Umbilical cord (tissue), 2 donors: ENCODE data around the gene PPP2R2C. TPM values are rescaled to one million over a fixed set of nuclear protein-coding genes. Genes with fewer than 3 reads are reported as not detected.

ENCODE experiments used
- DNase-seq: peaks from one replicate; pipeline ENCODE4 v3.0.0-alpha.2; 2015; ENCODE audit warnings: low spot score
- total RNA-seq: library from RNA; depleted of rRNA; stranded (reverse); fragments of >200 nt; gene quantifications from one replicate; pipeline ENCODE4 v1.2.3, GENCODE V29; 2014; ENCODE audit warnings: low replicate concordance; ENCODE audit not compliant: insufficient read depth

The PPP2R2C gene
- total RNA-seq, 1 donor from 2014 or later, result 2.9 TPM

DNA sequence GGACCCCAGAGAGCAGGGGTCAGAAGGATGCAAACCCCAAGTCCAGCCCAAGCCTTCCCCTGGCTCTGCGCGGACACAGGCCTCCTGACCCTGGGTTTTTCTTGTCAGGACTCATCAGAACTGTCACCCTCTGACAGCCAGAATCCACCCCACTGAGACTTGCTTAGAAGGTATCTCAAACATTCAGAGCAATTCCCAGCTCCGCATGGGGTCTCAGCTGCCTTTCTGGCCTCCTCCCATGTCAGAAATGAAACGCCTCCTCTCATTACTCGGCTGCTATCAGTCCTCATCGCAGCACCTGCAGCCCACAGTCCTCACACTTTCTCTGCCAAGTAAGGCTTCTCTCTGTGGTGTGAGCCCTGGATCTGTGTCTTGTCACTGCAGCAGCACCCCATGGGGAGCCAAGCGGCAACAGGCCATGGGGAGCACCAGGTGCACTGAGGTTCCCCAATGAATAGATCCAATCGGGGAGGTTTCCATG lies 105.0 kb downstream of the PPP2R2C start:
- no peak for DNase-seq

DNA sequence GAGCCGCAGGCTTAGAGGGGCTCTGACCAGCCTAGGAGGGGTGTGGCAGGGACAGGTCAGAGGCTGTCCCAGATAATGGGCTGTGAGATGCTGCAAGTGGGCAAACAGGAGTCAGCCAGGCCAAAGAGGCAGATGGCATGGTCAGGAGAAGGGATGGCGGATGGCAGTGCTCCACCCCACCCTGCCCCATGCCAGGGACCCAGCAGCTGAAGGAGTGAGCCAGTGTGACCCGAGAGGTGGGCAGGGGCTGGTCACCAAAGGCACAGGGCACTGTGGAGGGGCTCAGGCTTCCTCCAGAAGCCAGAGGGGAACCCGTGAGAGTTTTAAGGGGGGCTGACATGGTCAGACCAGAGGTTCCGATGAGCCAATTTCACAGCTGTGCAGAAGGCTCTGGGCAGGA lies 105.8 kb downstream of the PPP2R2C start:
- no peak for DNase-seq

DNA sequence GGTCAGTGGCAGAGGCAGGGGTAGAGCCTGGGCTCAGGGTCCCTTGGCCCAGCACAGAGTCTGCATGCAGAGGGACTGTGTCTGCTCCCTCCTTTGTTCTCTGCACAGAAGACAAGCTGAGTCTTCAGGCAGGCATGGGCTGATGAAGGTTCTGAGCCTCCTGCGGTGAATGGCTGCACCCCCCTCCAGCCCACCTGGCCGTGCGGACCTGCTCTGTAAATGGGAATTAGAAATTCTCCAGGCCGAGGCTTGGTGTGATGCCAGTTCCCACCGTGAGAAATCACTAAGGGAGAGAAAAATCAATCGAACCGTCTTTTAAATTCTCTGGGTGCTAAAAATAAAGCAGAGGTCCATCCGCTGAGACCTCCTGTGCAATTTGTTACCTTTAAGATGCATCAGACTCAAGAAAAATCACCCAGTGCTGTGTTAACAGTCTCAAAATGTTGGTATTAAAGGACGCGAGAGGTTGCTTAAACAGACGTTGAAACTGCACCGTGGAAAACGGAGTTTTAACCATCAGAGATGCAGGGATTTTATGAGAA lies 106.8 kb downstream of the PPP2R2C start:
- DNase-seq, result no peak

DNA sequence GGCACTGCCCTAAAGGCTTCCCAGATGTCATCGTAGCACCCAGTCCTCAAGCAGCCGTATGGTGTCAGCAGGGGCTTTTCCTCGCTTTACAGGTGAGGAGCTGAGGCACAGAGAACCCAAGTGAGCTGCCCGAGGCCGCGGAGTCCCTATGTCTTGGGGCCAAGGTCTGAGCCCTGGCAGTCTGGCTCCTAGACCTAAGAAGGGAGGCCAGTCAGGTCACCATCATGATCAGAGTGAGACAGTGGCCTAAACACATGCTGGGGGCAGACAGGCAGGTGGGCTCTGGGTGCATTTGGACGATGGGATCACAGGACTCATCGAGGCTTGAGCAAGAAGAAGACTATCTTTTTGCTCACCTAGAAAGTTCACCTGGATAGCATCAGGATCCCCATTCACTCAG lies 107.8 kb downstream of the PPP2R2C start:
- no peak for DNase-seq

DNA sequence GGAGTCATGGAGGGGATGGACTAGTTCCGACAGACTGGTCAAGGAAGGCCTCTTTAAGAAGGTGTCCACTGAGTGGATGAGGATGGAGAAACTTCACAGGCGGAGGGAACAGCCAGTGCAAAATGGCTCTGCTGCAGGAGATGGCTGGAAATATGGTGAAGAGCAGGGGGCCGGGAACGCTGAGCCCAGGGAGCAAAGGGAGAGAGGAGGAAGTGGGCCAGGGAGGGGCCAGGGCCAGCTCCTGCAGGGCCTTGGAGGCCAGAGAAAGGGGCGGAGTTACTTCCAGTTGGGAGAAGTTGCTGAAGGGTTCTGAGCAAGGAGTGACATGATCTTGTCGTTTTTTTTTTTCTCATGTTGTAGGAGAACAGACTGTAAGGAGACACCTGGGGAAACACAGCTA lies 108.3 kb downstream of the PPP2R2C start:
- DNase-seq, result no peak

DNA sequence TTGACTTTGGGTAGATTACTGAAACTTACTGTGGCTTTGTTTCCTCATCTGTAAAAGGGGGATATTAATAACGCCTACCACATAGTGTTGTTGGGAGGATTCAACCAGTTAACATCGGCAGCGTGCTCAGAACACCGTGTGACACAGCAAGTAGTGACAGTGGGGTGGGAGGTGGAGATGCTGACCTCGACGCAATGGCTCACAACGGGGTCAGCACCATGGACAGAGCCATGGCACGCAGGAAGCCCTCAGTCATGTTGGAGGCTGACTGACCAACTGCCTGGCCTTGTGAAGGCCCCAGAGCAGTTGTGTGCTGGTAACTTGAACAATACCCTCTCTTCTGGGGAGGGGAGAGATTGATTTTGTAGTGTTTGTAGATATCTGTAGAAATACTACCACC lies 109.5 kb downstream of the PPP2R2C start:
- peak; percentile 16 for DNase-seq

DNA sequence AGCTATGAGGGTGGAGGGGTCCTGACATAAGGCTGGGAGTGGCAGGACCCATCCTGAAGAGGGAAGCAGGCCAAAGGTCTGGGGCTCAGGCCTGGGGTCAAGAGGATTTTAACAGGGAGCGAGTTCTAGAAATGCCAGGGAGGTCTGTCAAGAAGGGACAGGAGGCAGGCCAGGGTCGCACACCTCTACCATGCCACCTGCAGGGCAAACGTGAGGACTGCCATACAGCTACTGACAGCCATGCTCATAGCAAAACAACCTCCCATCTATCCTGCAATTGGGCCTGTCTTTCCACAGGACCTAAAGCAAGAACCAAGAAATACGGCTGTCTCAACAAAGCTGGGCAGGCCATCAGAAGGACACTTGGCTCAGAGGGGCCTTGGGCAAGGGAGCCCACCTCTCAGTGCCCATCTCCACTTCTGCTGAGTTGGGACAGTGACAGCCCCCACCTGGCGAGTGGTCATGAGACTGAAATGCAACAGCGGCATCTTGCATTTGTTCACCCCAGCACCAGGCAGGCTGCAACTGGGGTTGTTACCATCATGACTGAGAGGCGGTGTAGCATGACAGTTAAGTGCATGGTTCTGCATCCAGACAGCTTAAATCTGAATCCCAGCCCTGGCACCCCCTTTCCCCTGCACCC lies 110.0 kb downstream of the PPP2R2C start:
- no peak for DNase-seq

DNA sequence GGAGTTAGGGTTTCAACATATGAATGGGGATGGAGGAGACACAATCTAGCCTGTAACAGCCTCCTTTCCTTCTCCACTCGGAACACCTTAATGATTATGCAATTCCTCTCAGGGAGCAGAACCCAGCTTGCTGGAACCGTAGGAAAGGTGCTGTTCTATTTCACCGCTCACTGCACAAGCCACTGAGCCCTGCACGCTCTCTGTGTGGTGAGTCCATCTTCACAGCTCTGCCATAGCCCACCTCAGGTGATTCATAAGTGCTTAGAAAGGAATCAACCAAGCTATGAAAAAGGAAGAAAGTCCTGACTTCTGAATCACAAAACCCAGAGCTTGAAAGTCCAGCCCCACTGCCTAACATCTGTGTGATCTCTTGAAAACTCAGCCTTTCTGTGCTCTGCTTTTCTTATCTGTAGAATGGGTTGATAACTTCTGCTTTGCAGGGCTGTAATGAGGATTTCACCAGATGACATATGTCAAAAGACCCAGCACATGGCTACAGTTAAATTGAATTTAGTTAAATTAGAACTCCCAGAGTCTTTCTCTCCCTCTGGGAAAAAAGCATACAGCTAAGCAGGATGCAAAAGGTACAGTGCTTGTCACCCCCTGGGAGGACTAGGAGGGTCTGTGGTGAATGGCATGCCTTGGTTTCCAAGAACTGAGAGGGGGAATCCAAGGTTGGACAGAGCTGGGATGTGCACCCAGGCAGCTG lies 111.2 kb downstream of the PPP2R2C start:
- DNase-seq, result no peak

DNA sequence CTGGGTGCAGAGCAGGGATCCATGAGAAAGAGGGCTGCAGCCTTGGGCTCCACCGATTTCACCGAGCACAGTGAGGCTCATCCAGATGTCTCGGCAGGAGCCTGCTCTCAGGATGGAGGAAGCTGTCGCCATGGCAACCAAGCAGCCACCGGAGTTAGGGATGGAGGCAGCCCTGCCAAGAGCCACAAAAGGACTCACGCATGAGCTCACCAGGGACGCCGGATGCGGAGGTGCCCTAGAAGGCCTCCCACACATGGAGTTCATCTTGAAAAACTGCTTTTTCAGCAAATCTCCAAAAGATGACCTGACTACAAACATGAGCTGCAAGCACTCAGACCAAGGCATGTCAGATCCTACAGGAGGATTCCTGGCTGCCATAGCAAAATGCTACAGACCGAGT lies 112.0 kb downstream of the PPP2R2C start:
- no peak for DNase-seq

DNA sequence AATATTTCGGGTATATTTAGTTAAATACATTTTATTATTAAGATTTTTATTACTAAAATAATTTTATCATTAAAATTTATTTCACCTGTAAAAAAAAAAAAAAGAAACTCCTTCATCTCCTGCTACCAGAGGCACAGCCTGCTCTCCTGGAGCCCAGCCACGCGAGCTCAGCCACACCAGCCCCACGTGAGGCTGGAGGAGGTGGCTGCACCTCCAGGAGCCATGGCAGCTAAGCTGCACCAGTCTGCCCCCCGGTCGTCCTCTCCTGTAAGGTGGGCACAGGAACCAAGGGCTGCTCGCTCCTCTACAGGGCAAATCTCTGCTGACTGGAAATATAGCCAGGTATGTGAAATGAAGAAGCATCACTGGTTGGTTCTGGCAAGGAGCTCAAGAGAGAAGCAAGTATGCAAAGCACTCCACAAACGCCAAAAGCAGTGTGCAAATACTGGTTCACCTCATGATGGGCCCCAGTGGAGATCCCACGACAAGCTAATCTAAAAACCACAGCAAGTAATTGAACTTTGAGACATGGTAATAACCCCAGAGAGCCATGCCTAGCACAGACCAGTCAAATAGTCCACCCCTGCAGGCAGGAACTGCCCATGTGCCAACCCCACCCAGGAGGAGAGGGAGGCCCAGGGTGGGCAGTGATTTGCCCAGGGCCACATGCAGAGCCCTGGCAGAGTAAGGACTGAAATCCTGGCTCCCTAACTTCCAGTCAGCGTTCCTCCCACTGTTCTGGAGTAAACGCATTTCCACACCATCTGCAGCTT lies 112.7 kb downstream of the PPP2R2C start:
- no peak for DNase-seq

DNA sequence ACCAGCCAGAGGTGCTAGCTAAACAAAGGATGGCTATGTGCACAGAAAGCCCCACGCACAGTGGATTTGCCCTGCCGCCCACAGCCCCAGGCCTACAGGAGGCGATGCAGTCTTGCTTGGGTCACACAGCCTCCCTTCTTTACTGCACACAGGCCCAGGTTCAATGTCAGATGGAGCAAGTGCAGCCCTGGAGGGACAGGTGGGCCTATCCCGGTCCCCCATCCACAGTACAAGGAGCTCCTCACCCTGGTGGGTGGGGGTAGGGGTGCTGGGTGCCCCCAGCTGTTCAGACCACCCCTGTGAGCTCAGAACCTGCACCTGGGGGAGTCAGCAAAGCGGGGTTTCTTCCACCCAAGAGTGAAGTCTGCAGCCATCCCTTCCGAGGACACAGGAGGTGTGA lies 114.9 kb downstream of the PPP2R2C start:
- DNase-seq, result no peak

DNA sequence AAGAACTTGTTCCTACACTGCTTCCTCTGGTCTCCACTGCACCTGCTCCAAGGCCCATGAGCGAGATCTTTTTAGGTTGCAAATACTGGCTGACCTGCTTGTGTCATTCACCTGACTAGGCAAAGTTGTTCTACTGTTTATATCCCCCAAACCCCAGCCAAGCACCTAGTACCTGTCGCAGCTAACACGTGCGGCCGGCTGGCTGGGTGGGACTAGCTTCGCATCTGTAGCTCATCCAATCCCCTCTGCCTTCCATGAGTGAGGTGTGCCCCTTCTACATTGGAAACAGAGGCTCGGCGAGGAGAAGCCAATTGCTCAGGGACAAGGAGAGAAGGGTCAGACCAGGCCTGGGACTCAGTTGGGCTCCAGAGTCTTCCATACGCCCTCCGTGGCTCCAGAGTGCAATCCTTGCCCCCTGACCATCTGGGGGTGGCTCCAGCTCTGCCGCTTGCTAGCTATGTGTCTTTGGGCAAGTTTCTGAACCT lies 116.3 kb downstream of the PPP2R2C start:
- no peak for DNase-seq

DNA sequence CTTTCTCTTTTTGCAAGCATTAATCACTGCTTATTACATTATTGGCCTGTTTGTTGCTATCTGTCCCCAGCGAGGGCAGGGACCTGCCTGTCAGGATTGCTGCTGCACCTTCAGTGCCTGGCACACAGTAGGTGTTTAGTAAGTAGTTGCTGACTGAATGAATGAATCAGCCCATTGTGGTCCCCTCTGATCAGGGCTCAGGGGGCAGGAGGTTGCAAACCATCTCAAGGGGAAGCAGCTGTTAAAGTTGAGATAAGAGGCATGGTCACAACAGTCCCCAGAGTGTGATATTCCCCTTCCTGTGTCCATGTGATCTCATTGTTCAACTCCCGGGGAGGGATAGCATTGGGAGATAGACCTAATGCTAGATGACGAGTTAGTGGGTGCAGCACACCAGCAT lies 117.4 kb downstream of the PPP2R2C start:
- no peak for DNase-seq

DNA sequence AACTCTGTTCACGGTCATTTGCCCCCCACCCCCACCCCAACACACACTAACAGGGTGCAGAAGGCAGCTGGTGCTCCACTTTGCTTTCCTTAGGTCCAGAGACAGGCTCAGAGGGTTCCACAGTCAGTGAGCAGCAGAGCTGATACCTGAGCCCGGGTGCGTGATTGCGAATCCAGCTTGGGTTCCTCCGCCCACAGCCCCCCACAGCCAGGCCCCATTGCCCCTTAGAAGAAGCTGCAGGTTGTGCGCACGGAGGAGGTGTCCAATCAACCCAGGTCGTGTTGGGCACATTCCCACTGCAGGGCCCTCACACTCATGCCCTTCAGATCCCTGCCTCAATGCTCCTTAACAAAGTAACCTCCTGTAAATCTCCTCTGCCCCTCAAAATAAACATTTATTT lies 117.8 kb downstream of the PPP2R2C start:
- DNase-seq, result no peak

DNA sequence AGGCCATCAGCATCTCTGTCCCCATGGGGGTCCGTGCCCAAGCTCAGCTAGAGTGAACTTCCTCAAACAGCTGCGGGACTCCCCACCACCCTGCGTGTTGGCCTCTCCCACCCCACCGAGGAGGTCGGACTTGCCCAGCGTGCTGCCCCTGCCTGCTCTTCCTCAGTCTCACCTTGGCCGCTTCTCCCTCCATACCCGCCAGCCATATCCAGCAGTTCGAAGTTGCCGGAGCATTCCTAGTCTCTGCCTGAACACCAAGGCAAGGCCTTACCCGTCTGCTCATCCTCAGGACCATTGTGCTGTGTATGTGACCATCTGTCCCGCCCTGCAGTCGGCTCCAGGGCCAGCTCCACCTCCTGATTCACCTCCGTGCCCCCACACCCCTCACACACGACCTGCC lies 118.3 kb downstream of the PPP2R2C start:
- DNase-seq, result no peak

DNA sequence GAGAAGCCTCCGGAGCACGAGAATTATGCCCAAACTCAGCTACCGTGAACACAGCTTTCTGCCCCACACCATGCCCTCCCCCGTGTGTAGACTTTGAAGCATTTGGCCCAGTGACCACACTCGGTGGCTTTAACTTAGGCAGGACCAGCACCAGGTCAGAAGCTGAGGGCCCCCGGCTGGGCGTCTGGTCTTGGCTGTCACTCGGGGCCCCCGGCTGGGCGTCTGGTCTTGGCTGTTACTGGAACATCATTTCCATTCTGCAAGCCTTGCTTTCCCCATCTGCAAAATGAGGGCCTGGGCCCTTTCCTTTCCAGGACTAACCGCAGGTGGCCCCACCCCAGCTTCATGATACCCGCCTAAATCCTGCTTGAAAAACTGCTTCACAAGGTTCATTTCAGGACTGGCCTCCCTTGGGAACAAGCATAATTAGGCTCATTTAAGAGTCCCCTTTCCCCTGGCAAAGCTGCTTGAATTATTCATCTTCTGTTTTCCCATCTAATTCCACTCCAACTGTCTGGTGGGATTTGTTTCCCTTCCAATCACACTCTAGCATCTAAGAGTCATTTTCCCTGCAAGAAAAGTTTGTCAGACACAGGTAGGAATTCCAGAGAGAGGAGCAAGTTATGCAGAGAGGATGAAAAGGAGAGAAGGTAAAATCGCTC lies 120.3 kb downstream of the PPP2R2C start:
- no peak for DNase-seq

DNA sequence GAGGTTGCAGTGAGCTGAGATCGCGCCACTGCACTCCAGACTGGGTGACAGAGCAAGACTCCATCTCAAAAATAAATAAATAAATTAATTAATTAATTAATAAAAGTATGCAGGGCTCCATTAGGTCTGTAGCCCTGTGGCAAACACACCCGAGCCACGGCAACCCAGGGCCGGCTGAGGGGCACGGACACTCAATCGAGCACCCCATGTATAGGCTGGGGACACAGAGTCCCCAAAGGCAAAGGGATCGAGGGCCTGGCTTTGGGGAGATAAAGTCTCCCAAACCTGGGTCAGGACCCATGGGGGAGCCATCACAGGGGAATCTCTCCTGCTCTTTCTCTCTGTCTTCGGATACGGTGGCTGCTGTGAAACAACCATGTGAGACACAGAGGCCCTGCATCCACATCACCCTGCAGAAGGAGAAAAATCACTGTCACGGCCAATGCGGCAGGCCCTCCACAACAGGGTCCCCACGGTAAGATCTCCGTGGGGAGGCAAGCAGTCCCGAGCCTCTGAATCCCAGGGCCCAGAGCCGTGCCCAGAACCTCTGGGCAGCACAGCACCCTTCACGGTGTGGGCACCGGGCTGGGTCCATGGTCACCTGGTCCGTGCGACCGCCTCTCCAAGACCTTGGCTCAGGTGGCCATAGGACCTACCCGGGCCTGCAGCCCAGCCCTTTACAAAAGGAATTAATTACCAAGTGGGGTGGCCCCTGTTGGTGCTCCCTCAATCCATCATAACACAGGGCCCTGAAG lies 121.0 kb downstream of the PPP2R2C start:
- DNase-seq, result no peak

DNA sequence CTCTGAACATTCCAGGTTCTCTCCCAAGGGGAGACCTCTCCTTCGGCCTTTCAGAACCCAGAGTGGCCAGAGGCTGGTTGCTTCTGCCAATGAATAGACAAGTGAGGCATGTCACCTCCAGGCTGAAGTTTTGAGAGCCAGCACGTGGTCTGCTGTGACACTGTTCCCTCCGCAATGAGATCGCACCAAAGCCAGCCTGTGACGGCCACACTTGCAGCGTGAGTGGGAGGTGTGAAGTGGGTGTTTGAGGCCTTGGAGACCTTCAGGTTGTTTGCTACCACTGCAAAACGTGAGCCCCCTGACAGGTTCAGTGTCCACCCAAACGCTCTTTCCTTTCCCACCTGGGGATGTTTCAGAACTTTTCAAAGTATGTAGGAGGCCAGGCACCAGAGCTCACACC lies 121.8 kb downstream of the PPP2R2C start:
- DNase-seq, result no peak

DNA sequence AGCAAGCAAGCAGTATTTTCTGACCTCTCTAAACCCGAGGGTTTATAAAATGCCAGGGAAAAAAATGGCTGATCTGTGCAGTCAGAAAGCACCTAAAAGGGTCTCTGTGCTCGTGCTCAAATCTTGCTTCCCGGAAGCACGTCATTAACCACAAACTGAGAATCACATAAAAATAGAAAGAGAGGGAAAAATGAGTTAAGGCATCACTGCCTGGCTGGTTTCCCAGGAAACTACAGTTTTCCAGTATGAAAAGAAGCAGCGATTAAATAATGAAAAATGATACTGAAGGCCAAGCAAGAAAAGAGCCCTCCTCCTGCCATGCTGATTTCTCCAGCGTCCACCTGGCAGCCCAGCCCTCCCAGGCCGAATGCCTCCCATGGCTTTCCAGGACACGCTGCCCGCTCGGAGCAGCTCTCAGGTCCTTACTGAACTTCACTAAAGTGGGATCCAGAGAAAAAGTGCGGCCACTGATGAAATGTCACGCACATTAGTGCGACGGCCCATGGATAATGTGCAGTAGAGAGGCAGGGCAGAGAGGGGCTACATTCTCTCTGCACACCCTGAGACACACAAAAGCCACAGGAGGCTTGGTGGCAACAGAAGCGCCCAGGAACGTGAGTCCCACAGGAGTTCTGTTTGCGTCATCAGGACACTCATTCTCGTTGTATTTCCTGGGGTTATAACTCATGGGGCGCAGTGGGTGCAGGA lies 122.4 kb downstream of the PPP2R2C start:
- DNase-seq, result peak; percentile 38

DNA sequence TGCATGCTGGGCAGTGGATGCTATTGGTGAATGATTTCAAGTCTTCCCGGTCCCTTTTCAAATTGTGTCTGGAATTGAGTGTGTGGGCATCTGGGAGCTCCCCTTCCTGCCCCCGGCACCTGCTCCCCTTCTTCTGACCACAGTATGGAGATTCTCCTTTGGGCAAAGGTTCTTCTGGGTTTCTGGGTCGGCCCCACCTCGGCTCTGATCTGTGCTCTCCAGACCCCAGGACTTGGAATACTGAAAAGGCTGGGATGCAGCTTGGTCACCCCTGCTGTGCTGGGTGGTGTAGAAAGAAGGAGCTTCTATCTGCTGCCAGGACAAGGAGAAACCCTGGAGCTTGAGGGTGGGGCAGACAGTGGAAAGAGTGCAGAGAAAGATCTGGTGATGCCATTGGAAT lies 124.0 kb downstream of the PPP2R2C start:
- DNase-seq, result no peak
